Measurements from ENCODE around the gene OSBP2. TPM values are rescaled to one million over a fixed set of nuclear protein-coding genes. Genes with fewer than 3 reads are reported as not detected.

The OSBP2 gene
- total RNA-seq, 6 experiments from 2014 or later = 0.31 to 3.4 (median 0.93) TPM

- no peak overlapping the region for H3K4me3 ChIP-seq
- no peaks in the 10 kb centered on the region for H3K9me3 ChIP-seq
- peaks cover 11 to 71% (median 34%) of the 10 kb centered on the region in 4 donors for H3K36me3 ChIP-seq
- ATAC-seq (peak; percentile 65 to 82 (median 70)), DNase-seq (no peak)
- H3K4me1 ChIP-seq = no peaks in the 10 kb centered on the region
- WGBS (ENCODE audit: insufficient coverage, low coverage, low lambda C conversion rate, missing lambda C conversion rate) = 18% methylated on average over 2 of the region's 2 CpGs
- intact Hi-C loops (cut with DNase I) = loop anchor here (5.0 to 10.0 kb wide), 2 partner anchors 139 to 287 kb away; no protein-coding TSS in a partner anchor
- H3K27ac ChIP-seq = no peak overlapping the region
- H3K27me3 ChIP-seq = no peaks in the 10 kb centered on the region
- no peak for TF ChIP-seq POLR2A (IDR thresholded peaks at IDR 0.05)
- peak; percentile 50 to 61 (median 54) for TF ChIP-seq CTCF (IDR thresholded peaks at IDR 0.05)
These were observed 253.3 kb downstream of the OSBP2 start for GRCh38 chr22:30947816-30948454.

GRCh38 chr22:30948930-30949342 lies 254.3 kb downstream of the OSBP2 start:
- 62% methylated on average over 3 of the region's 3 CpGs for WGBS (ENCODE audit: insufficient coverage, low coverage, low lambda C conversion rate, missing lambda C conversion rate)
- Histone ChIP-seq H3K36me3 (peaks cover 11 to 71% (median 30%) of the 10 kb centered on the region in 4 donors), H3K4me3 (no peak overlapping the region), H3K27ac (no peak overlapping the region), H3K27me3 (no peaks in the 10 kb centered on the region), H3K9me3 (no peaks in the 10 kb centered on the region), H3K4me1 (no peaks in the 10 kb centered on the region)
- intact Hi-C loops (cut with DNase I) = loop anchor here (5.0 to 10.0 kb wide), 2 partner anchors 138 to 286 kb away; no protein-coding TSS in a partner anchor
- DNase-seq = no peak
- no peak for ATAC-seq
- TF ChIP-seq POLR2A (IDR thresholded peaks at IDR 0.05) = no peak
- TF ChIP-seq CTCF (IDR thresholded peaks at IDR 0.05) = no peak

- no peaks in the 10 kb centered on the region for H3K27me3 ChIP-seq
- intact Hi-C loops (cut with DNase I) = loop anchor here (5.0 to 10.0 kb wide), 2 partner anchors 137 to 285 kb away; no protein-coding TSS in a partner anchor
- TF ChIP-seq CTCF (IDR thresholded peaks at IDR 0.05) (peak in 1 of 4 donors; percentile 10), POLR2A (IDR thresholded peaks at IDR 0.05) (no peak)
- no peak overlapping the region for H3K27ac ChIP-seq
- no peaks in the 10 kb centered on the region for H3K9me3 ChIP-seq
- peaks cover 7 to 66% (median 21%) of the 10 kb centered on the region in 4 donors for H3K36me3 ChIP-seq
- H3K4me3 ChIP-seq = no peak overlapping the region
- H3K4me1 ChIP-seq = no peaks in the 10 kb centered on the region
- DNase-seq (no peak), ATAC-seq (no peak)
- 57% methylated on average over 7 of the region's 7 CpGs for WGBS (ENCODE audit: insufficient coverage, low coverage, low lambda C conversion rate, missing lambda C conversion rate)
These were observed 255.4 kb downstream of the OSBP2 start for GRCh38 chr22:30949934-30950660.

GRCh38 chr22:30953206-30953605 lies 258.5 kb downstream of the OSBP2 start:
- H3K27me3 ChIP-seq = no peaks in the 10 kb centered on the region

More at GRCh38 chr22:30953206-30953605, 258.5 kb downstream of the OSBP2 start:
- Histone ChIP-seq H3K36me3 (peaks cover 0 to 42% (median 12%) of the 10 kb centered on the region in 4 donors), H3K9me3 (no peaks in the 10 kb centered on the region), H3K4me3 (no peak overlapping the region), H3K4me1 (no peaks in the 10 kb centered on the region), H3K27ac (no peak overlapping the region)
- no peak for ATAC-seq
- TF ChIP-seq CTCF (IDR thresholded peaks at IDR 0.05) (no peak), POLR2A (IDR thresholded peaks at IDR 0.05) (no peak)
- intact Hi-C loops (cut with DNase I) = no loop called here
- 85% methylated on average over 2 of the region's 2 CpGs for WGBS (ENCODE audit: insufficient coverage, low coverage, low lambda C conversion rate, missing lambda C conversion rate)
- DNase-seq = no peak

Data from right lobe of liver (tissue), 6 donors.